Measurements from ENCODE around the gene CLEC18A. TPM values are rescaled to one million over a fixed set of nuclear protein-coding genes. Genes with fewer than 3 reads are reported as not detected.

Gene CLEC18A
- total RNA-seq (ENCODE audit: low replicate concordance): 0.23 and 9.2 TPM in 2 replicates

DNA sequence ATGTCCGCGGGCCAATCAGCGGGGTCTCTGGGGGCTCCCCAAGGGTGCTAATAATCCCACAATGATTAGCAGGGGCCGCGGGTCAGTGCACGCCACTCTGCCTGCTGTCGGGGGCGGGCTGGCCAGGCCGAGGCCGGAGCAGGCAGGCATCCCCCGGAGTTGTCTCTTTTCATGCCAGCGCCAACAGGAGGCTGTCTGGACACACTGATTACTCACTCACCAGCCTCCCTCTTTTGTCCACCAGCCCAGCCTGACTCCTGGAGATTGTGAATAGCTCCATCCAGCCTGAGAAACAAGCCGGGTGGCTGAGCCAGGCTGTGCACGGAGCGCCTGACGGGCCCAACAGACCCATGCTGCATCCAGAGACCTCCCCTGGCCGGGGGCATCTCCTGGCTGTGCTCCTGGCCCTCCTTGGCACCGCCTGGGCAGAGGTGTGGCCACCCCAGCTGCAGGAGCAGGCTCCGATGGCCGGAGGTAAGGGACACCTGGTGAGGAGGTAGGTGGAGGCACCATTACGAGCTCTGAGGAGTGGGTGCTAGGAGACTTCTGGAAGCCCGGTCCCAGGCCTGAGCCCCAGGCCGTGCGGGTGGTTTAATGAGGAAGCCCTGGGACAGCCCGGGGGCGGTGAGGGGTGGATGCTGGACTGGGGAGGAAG, at the start of gene CLEC18A:
Gene CLEC18A, plus strand, starts transcription at position 318 of the 655 bp plus-strand sequence. Its CDS starts 33 bp downstream, at position 351.

Other genes starting within 250 kb of the CLEC18A start
- 113 and 184 TPM in 2 replicates for gene NQO1, start 224.8 kb upstream of the CLEC18A start, total RNA-seq (ENCODE audit: low replicate concordance)
- gene NOB1, start 196.4 kb upstream of the CLEC18A start, total RNA-seq (ENCODE audit: low replicate concordance): 21.9 and 30.7 TPM in 2 replicates
- gene WWP2, start 189.0 kb upstream of the CLEC18A start, total RNA-seq (ENCODE audit: low replicate concordance): 14.4 and 15.9 TPM in 2 replicates
- gene PDPR, start 163.0 kb downstream of the CLEC18A start, total RNA-seq (ENCODE audit: low replicate concordance): 10.1 TPM in 2 replicates
- gene CLEC18C, start 222.5 kb downstream of the CLEC18A start, total RNA-seq (ENCODE audit: low replicate concordance): under 0.01 and 2.6 TPM in 2 replicates